Naive thymus-derived CD8-positive, alpha-beta T cell (primary cell): Measurements from ENCODE around the gene LRRTM4. TPM values are rescaled to one million over a fixed set of nuclear protein-coding genes. Genes with fewer than 3 reads are reported as not detected.

Experiments
- ATAC-seq, 2 donors: fragments of 150-1000 bp; cut with Tn5 transposase in 1 of 2; sonication (Bioruptor Pico), chemical (Tn5 transposase) in 1 of 2; 1 replicate in 1 of 2; 2 replicates in 1 of 2; pipeline ENCODE4 v1.10.0; 2021; ENCODE audit warnings: mild to moderate bottlenecking in 2 of 2, moderate library complexity in 2 of 2
- POLR2A ChIA-PET: fragments of 350-600 bp; sonication (Branson Sonifier 250); formaldehyde crosslinking; loops from one replicate; lab custom pipeline; 2021; ENCODE audit warnings: antibody characterized with exemption; lab: Charles Lee
- DNase-seq, 10 donors: peaks; one replicate each; pipeline versions ENCODE4 v3.0.0 to v3.0.0-alpha.2; 2020 to 2022
- H3K27ac Mint-ChIP-seq, 10 donors: one replicate each; pipeline ENCODE4 v1.8.0; 2020 to 2022; ENCODE audit warnings: mild to moderate bottlenecking in 10 of 10, mixed read lengths in 10 of 10, moderate library complexity in 4 of 10, inconsistent platforms in 1 of 10
- H3K27me3 Mint-ChIP-seq, 5 donors: one replicate each; pipeline ENCODE4 v1.8.0; 2021 to 2022; ENCODE audit warnings: mixed read lengths in 5 of 5
- H3K36me3 Mint-ChIP-seq, 3 donors: one replicate each; pipeline ENCODE4 v1.8.0; 2020 to 2022; ENCODE audit warnings: mixed read lengths in 3 of 3, mild to moderate bottlenecking in 2 of 3, inconsistent platforms in 1 of 3
- H3K4me1 Mint-ChIP-seq, 4 donors: one replicate each; pipeline ENCODE4 v1.8.0; 2021 to 2022; ENCODE audit warnings: mixed read lengths in 4 of 4
- H3K4me3 Mint-ChIP-seq, 10 donors: one replicate each; pipeline ENCODE4 v1.8.0; 2020 to 2022; ENCODE audit warnings: mild to moderate bottlenecking in 10 of 10, mixed read lengths in 10 of 10, moderate library complexity in 6 of 10, inconsistent platforms in 1 of 10
- H3K9me3 Mint-ChIP-seq, 9 donors: one replicate each; pipeline ENCODE4 v1.8.0; 2020 to 2022; ENCODE audit warnings: mixed read lengths in 9 of 9, mild to moderate bottlenecking in 3 of 9, inconsistent platforms in 1 of 9, moderate library complexity in 1 of 9
- polyA plus RNA-seq, 3 donors: library from polyadenylated mRNA; unstranded; fragments of 300-500 nt; fragmentation: Illumina TruSeq; gene quantifications; one replicate each; pipeline ENCODE4 v1.2.3, GENCODE V29; 2021
- total RNA-seq, 8 experiments: library from RNA in 2 of 8; stranded (reverse) in 2 of 8; gene quantifications; one replicate each; pipeline ENCODE4 v1.2.3 and lab custom pipeline; 2021 to 2026

Gene LRRTM4
- total and polyA plus RNA-seq, 5 experiments from 2014 or later, result not detected

DNA sequence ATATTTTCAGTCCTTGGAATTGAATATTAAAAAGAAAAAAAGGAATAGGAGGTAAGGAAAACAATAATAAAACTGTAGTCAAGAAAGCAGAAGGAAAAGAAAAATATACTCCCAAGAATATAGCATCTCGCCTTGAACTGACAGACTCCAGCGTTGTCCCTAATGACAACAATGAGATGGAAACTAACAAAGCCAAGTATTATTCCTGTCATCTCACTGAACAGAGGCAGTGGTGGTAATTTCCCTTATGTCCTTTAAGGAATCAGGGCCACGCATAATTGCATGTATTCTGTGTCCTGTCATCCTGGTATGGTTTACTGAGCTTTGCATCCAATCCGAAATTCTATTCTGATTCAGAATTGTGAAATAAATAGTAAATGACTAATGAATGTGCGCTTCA, 158.9 kb downstream of the LRRTM4 start:
- no peak overlapping the region for H3K4me3 Mint-ChIP-seq
- POLR2A ChIA-PET, result no interaction called here
- DNase-seq, result no peak
- no peak overlapping the region for H3K27ac Mint-ChIP-seq
- H3K4me1 Mint-ChIP-seq, result no peaks in the 10 kb centered on the region
- no peaks in the 10 kb centered on the region for H3K27me3 Mint-ChIP-seq
- no peaks in the 10 kb centered on the region for H3K36me3 Mint-ChIP-seq
- H3K9me3 Mint-ChIP-seq, result peaks cover 1 to 37% (median 14%) of the 10 kb centered on the region in 9 donors
- no peak for ATAC-seq

GRCh38 chr2:77348821-77349220, 173.4 kb downstream of the LRRTM4 start:
- H3K27ac Mint-ChIP-seq, result no peak overlapping the region
- no peak overlapping the region for H3K4me3 Mint-ChIP-seq
- ATAC-seq (no peak), DNase-seq (no peak)
- no peaks in the 10 kb centered on the region for H3K4me1 Mint-ChIP-seq
- no peaks in the 10 kb centered on the region for H3K27me3 Mint-ChIP-seq
- POLR2A ChIA-PET, result no interaction called here
- no peaks in the 10 kb centered on the region for H3K36me3 Mint-ChIP-seq
- H3K9me3 Mint-ChIP-seq, result peaks cover 3 to 15% (median 8%) of the 10 kb centered on the region in 9 donors

- Mint-ChIP-seq H3K27me3 (no peaks in the 10 kb centered on the region), H3K27ac (no peak overlapping the region), H3K4me1 (no peaks in the 10 kb centered on the region), H3K4me3 (no peak overlapping the region), H3K9me3 (peaks cover 12 to 48% (median 18%) of the 10 kb centered on the region in 9 donors), H3K36me3 (peaks cover 0 to 4% (median 2%) of the 10 kb centered on the region in 3 donors)
- ATAC-seq, result no peak
- DNase-seq, result no peak
- POLR2A ChIA-PET, result no interaction called here
Observed at GRCh38 chr2:77336013-77336412, 186.2 kb downstream of the LRRTM4 start.

GRCh38 chr2:77328134-77328931, 193.8 kb downstream of the LRRTM4 start:
- ATAC-seq (no peak), DNase-seq (no peak)
- peaks cover 0 to 2% (median 0%) of the 10 kb centered on the region in 3 donors for H3K36me3 Mint-ChIP-seq
- POLR2A ChIA-PET, result no interaction called here
- H3K4me1 Mint-ChIP-seq, result no peaks in the 10 kb centered on the region
- no peak overlapping the region for H3K27ac Mint-ChIP-seq
- H3K27me3 Mint-ChIP-seq, result no peaks in the 10 kb centered on the region
- no peak overlapping the region for H3K4me3 Mint-ChIP-seq
- H3K9me3 Mint-ChIP-seq, result peaks cover 5 to 50% (median 21%) of the 10 kb centered on the region in 9 donors

GRCh38 chr2:77325395-77325794, 196.8 kb downstream of the LRRTM4 start:
- Mint-ChIP-seq H3K36me3 (no peaks in the 10 kb centered on the region), H3K4me1 (no peaks in the 10 kb centered on the region), H3K9me3 (peaks cover under 1 to 42% (median 17%) of the 10 kb centered on the region in 9 donors), H3K4me3 (no peak overlapping the region), H3K27ac (no peak overlapping the region), H3K27me3 (no peaks in the 10 kb centered on the region)
- POLR2A ChIA-PET, result no interaction called here
- no peak for ATAC-seq
- DNase-seq, result no peak

DNA sequence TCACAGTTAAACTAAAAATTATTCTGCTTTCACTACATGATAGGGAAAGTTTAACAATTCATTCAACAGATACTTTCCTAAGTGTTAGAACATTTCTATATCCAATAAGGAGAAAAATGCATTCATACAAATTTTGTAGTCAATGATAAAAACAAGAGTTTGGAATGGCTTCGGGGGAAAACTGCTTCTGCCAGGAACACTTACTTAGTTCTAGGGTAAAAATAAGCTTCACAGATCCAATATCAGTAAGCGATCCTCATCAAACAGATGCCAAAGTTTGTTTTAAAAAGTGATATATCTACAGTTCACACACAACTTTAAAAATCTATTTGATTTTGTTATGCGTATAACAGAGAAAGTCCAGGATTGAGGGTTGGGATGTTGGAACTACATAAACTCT, 199.7 kb downstream of the LRRTM4 start:
- Mint-ChIP-seq H3K27ac (no peak overlapping the region), H3K27me3 (no peaks in the 10 kb centered on the region), H3K36me3 (no peaks in the 10 kb centered on the region), H3K4me1 (no peaks in the 10 kb centered on the region), H3K9me3 (peaks cover 0 to 25% (median 14%) of the 10 kb centered on the region in 9 donors), H3K4me3 (no peak overlapping the region)
- POLR2A ChIA-PET, result no interaction called here
- ATAC-seq (no peak), DNase-seq (no peak)

DNA sequence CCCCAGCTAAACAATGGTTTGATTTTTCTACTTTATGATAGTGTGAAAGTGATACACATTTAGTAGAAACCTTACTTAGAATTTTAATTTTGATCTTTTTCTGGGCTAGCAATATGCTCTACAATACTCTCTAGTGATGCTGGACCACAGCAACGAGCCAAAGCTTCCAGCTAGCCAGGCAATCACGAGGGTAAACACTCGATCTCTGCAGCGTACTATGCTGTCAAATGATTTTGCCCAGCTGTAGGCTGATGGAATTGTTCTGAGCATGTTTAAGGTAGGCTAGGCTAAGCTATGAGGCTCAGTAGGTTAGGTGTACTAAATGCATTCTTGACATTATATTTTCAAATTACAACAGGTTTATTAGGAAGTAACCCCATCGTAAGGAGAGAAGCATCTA, 207.5 kb downstream of the LRRTM4 start:
- H3K4me1 Mint-ChIP-seq, result no peaks in the 10 kb centered on the region
- POLR2A ChIA-PET, result no interaction called here
- no peak overlapping the region for H3K27ac Mint-ChIP-seq
- no peak overlapping the region for H3K4me3 Mint-ChIP-seq
- no peak for ATAC-seq
- no peaks in the 10 kb centered on the region for H3K27me3 Mint-ChIP-seq
- no peaks in the 10 kb centered on the region for H3K36me3 Mint-ChIP-seq
- no peak for DNase-seq
- peaks cover 8 to 26% (median 15%) of the 10 kb centered on the region in 9 donors for H3K9me3 Mint-ChIP-seq

DNA sequence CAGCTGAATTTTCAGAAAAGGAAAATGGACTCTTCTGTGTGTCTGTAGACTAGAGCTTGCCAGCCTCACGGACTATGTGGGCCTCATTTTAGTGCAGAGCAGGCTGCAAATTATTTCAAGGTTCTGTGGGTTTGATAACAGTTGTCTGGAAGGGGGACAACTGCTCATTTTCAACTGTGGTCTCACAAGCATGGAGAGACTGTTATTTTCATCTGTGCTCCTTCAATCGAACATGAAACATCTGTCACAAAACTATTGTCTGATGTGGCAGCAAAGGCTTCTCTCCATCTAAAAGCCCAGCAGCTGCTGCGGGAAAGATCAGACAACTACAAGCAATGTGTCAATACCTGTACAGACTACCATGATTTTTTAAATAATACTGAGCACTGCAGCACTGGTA, 211.8 kb downstream of the LRRTM4 start:
- H3K9me3 Mint-ChIP-seq, result peaks cover 0 to 35% (median 13%) of the 10 kb centered on the region in 9 donors
- H3K4me3 Mint-ChIP-seq, result no peak overlapping the region
- no peak for DNase-seq
- no peaks in the 10 kb centered on the region for H3K4me1 Mint-ChIP-seq
- H3K27ac Mint-ChIP-seq, result no peak overlapping the region
- POLR2A ChIA-PET, result no interaction called here
- no peaks in the 10 kb centered on the region for H3K27me3 Mint-ChIP-seq
- ATAC-seq, result no peak
- H3K36me3 Mint-ChIP-seq, result no peaks in the 10 kb centered on the region

DNA sequence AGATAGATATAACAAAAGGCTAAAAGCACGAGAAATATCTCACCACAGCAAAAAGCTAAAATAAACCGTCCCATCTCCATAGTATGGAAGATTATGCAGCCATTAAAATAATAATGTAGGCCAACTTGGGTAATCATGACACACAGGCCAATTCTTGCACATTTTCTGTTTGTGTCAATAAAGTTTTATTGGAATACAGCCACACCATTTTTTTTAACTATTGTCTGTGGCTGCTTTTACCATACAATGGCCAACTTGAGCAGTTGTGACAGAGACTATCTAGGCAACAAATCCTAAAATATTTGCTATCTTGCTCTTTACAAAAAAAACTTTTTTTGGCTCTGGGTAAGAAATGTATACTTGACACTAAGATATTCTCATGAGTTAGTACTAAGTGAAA, 212.5 kb downstream of the LRRTM4 start:
- ATAC-seq (no peak), DNase-seq (no peak)
- peaks cover 0 to 35% (median 13%) of the 10 kb centered on the region in 9 donors for H3K9me3 Mint-ChIP-seq
- H3K27me3 Mint-ChIP-seq, result no peaks in the 10 kb centered on the region
- no peaks in the 10 kb centered on the region for H3K36me3 Mint-ChIP-seq
- H3K27ac Mint-ChIP-seq, result no peak overlapping the region
- POLR2A ChIA-PET, result no interaction called here
- no peaks in the 10 kb centered on the region for H3K4me1 Mint-ChIP-seq
- H3K4me3 Mint-ChIP-seq, result no peak overlapping the region

DNA sequence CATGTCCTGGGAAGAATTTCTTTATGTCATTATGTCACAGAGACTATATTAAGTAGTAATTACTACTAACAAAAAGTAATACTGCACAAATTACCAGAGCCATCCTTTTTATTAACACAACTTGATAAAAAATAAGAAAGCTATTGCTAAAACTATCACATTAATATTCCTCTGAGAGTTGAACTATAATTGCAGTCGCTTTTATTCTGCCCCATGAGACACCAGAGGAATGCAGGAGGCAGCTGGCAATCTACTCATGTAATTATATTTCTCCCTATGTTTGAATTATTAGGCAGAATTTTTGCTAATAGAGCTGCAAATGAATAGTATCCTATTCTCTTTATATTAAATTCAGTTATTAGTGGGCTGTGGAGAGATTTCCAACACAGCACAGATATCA, 220.7 kb downstream of the LRRTM4 start:
- POLR2A ChIA-PET, result no interaction called here
- H3K4me3 Mint-ChIP-seq, result no peak overlapping the region
- no peak for ATAC-seq
- no peak for DNase-seq
- no peaks in the 10 kb centered on the region for H3K27me3 Mint-ChIP-seq
- no peaks in the 10 kb centered on the region for H3K36me3 Mint-ChIP-seq
- no peaks in the 10 kb centered on the region for H3K4me1 Mint-ChIP-seq
- H3K27ac Mint-ChIP-seq, result no peak overlapping the region
- H3K9me3 Mint-ChIP-seq, result peaks cover 0 to 16% (median 5%) of the 10 kb centered on the region in 9 donors

- POLR2A ChIA-PET, result no interaction called here
Observed at GRCh38 chr2:77296791-77297190, 225.4 kb downstream of the LRRTM4 start.

GRCh38 chr2:77294474-77294873, 227.7 kb downstream of the LRRTM4 start:
- POLR2A ChIA-PET, result no interaction called here
- ATAC-seq, result no peak

More at GRCh38 chr2:77296791-77297190, 225.4 kb downstream of the LRRTM4 start:
- Mint-ChIP-seq H3K27me3 (no peaks in the 10 kb centered on the region), H3K27ac (no peak overlapping the region), H3K36me3 (no peaks in the 10 kb centered on the region), H3K4me1 (no peaks in the 10 kb centered on the region), H3K4me3 (no peak overlapping the region), H3K9me3 (peaks cover 0 to 16% (median 3%) of the 10 kb centered on the region in 9 donors)
- no peak for DNase-seq
- no peak for ATAC-seq

GRCh38 chr2:77284353-77284752, 237.8 kb downstream of the LRRTM4 start:
- peaks cover 0 to 19% (median 7%) of the 10 kb centered on the region in 9 donors for H3K9me3 Mint-ChIP-seq

More at GRCh38 chr2:77294474-77294873, 227.7 kb downstream of the LRRTM4 start:
- Mint-ChIP-seq H3K9me3 (peaks cover 2 to 20% (median 9%) of the 10 kb centered on the region in 9 donors), H3K36me3 (no peaks in the 10 kb centered on the region), H3K4me1 (no peaks in the 10 kb centered on the region), H3K4me3 (no peak overlapping the region), H3K27ac (no peak overlapping the region), H3K27me3 (no peaks in the 10 kb centered on the region)
- DNase-seq, result no peak

More at GRCh38 chr2:77284353-77284752, 237.8 kb downstream of the LRRTM4 start:
- ATAC-seq, result no peak
- Mint-ChIP-seq H3K27me3 (no peaks in the 10 kb centered on the region), H3K4me3 (no peak overlapping the region), H3K36me3 (no peaks in the 10 kb centered on the region), H3K4me1 (no peaks in the 10 kb centered on the region), H3K27ac (no peak overlapping the region)
- POLR2A ChIA-PET, result no interaction called here
- no peak for DNase-seq
